B cell (primary cell): ENCODE measurements around the gene TLE3.

ENCODE experiments used
- CTCF ChIP-seq: fragments of 200-600 bp; IDR thresholded peaks from one replicate; pipeline ENCODE4 v1.8.0; 2022; ENCODE audit warnings: antibody characterized with exemption, mild to moderate bottlenecking
- EZH2 ChIP-seq: IDR thresholded peaks from 2 replicates; pipeline ENCODE4 v1.6.1; 2012; ENCODE audit warnings: borderline replicate concordance, low read depth, mild to moderate bottlenecking, moderate library complexity, low read length; ENCODE audit not compliant: insufficient read depth, poor library complexity, severe bottlenecking

- TF ChIP-seq EZH2, result no peak
- TF ChIP-seq CTCF, result no peak
These were observed 8.6 kb downstream of the TLE3 start for GRCh38 chr15:70088887-70089691.
